H9 (cell line): ENCODE measurements around the gene ENKUR. TPM values are rescaled to one million over a fixed set of nuclear protein-coding genes. Genes with fewer than 3 reads are reported as not detected.

ENCODE experiments used
- DNase-seq: peaks from one replicate; pipeline ENCODE4 v3.0.0-alpha.2; 2017
- H2AFZ ChIP-seq: one replicate; pipeline ENCODE4 v1.6.1; 2013; ENCODE audit warnings: mild to moderate bottlenecking, low read length, control low read depth, moderate library complexity
- H2AK5ac ChIP-seq: 2 replicates; pipeline ENCODE4 v1.6.1; 2013; ENCODE audit warnings: low read length, control low read depth, mixed read lengths; ENCODE audit not compliant: insufficient read length
- H2BK120ac ChIP-seq: one replicate; pipeline ENCODE4 v1.6.1; 2013; ENCODE audit warnings: low read depth, mild to moderate bottlenecking, low read length, control low read depth, inconsistent platforms; ENCODE audit not compliant: poor library complexity, severe bottlenecking
- H2BK12ac ChIP-seq: 2 replicates; pipeline ENCODE4 v1.6.1; 2013; ENCODE audit warnings: low read length, control low read depth, mixed read lengths, low read depth; ENCODE audit not compliant: insufficient read length
- H2BK15ac ChIP-seq: 2 replicates; pipeline ENCODE4 v1.6.1; 2013; ENCODE audit warnings: low read depth, low read length, control low read depth
- H2BK20ac ChIP-seq: one replicate; pipeline ENCODE4 v1.6.1; 2013; ENCODE audit warnings: low read depth, mild to moderate bottlenecking, low read length, control low read depth, inconsistent platforms; ENCODE audit not compliant: poor library complexity, severe bottlenecking
- H2BK5ac ChIP-seq: 2 replicates; pipeline ENCODE4 v1.6.1; 2013; ENCODE audit warnings: low read length, control low read depth, mixed read lengths; ENCODE audit not compliant: insufficient read length
- H3K14ac ChIP-seq: 2 replicates; pipeline ENCODE4 v1.6.1; 2013; ENCODE audit warnings: low read length, control low read depth; ENCODE audit not compliant: insufficient read depth
- H3K18ac ChIP-seq: 2 replicates; pipeline ENCODE4 v1.6.1; 2013; ENCODE audit warnings: low read depth, mild to moderate bottlenecking, mixed read lengths, low read length, control low read depth; ENCODE audit not compliant: insufficient read length
- H3K23ac ChIP-seq: 2 replicates; pipeline ENCODE4 v1.6.1; 2013; ENCODE audit warnings: low read length, control low read depth, mixed read lengths, low read depth; ENCODE audit not compliant: insufficient read length
- H3K23me2 ChIP-seq: 2 replicates; pipeline ENCODE4 v1.6.1; 2013; ENCODE audit warnings: low read depth, mild to moderate bottlenecking, mixed read lengths, low read length, control low read depth; ENCODE audit not compliant: insufficient read length, poor library complexity, severe bottlenecking
- H3K27ac ChIP-seq: 2 replicates; pipeline ENCODE4 v1.5.1; 2013; ENCODE audit warnings: low read length, control low read depth, mixed read lengths, low read depth; ENCODE audit not compliant: insufficient read length
- H3K27me3 ChIP-seq: 2 replicates; pipeline ENCODE4 v1.6.1; 2013; ENCODE audit warnings: low read length, control low read depth, inconsistent platforms; ENCODE audit not compliant: insufficient read depth
- H3K4ac ChIP-seq: 2 replicates; pipeline ENCODE4 v1.6.1; 2013; ENCODE audit warnings: low read depth, mild to moderate bottlenecking, control low read depth, inconsistent platforms, low read length, moderate library complexity
- H3K4me1 ChIP-seq: 2 replicates; pipeline ENCODE4 v1.6.1; 2013; ENCODE audit warnings: low read length, control low read depth, inconsistent platforms; ENCODE audit not compliant: insufficient read depth
- H3K4me2 ChIP-seq: 2 replicates; pipeline ENCODE4 v1.6.1; 2013; ENCODE audit warnings: low read length, control low read depth, mixed read lengths; ENCODE audit not compliant: insufficient read length, insufficient read depth
- H3K56ac ChIP-seq: 2 replicates; pipeline ENCODE4 v1.6.1; 2013; ENCODE audit warnings: low read depth, mild to moderate bottlenecking, mixed read lengths, low read length, control low read depth; ENCODE audit not compliant: insufficient read length
- H3K79me1 ChIP-seq: 2 replicates; pipeline ENCODE4 v1.6.1; 2013; ENCODE audit warnings: low read depth, mild to moderate bottlenecking, moderate library complexity, low read length, control low read depth, inconsistent platforms; ENCODE audit not compliant: insufficient read depth, poor library complexity, severe bottlenecking
- H3K79me2 ChIP-seq: 2 replicates; pipeline ENCODE4 v1.6.1; 2013; ENCODE audit warnings: low read length, control low read depth, inconsistent platforms; ENCODE audit not compliant: insufficient read depth
- H3K9ac ChIP-seq: 2 replicates; pipeline ENCODE4 v1.6.1; 2013; ENCODE audit warnings: low read length, control low read depth, mixed read lengths; ENCODE audit not compliant: insufficient read length; ENCODE audit errors: extremely low read depth
- H3K9me3 ChIP-seq: one replicate; pipeline ENCODE4 v1.6.1; 2013; ENCODE audit warnings: low read depth, low read length, inconsistent platforms; ENCODE audit not compliant: control insufficient read depth
- H3T11ph ChIP-seq: one replicate; pipeline ENCODE4 v1.6.1; 2013; ENCODE audit warnings: mild to moderate bottlenecking, low read length, control low read depth, inconsistent platforms
- H4K20me1 ChIP-seq: one replicate; pipeline ENCODE4 v1.6.1; 2013; ENCODE audit not compliant: control insufficient read depth, insufficient read length, insufficient read depth
- H4K5ac ChIP-seq: 2 replicates; pipeline ENCODE4 v1.6.1; 2013; ENCODE audit warnings: low read depth, mild to moderate bottlenecking, mixed read lengths, low read length, control low read depth; ENCODE audit not compliant: insufficient read length
- H4K8ac ChIP-seq: replicated peaks from 2 replicates; pipeline ENCODE4 v1.6.1; 2013; ENCODE audit warnings: low read length, control low read depth, mixed read lengths, low read depth; ENCODE audit not compliant: insufficient read length
- H4K91ac ChIP-seq: 2 replicates; pipeline ENCODE4 v1.6.1; 2013; ENCODE audit warnings: low read depth, mild to moderate bottlenecking, moderate library complexity, mixed read lengths, low read length, control low read depth; ENCODE audit not compliant: insufficient read length
- H3K27ac Mint-ChIP-seq, 3 experiments: 2 replicates in 2 of 3; 3 replicates in 1 of 3; pipeline ENCODE4 v1.8.0; 2020 to 2021; ENCODE audit warnings: mixed read lengths in 3 of 3, mild to moderate bottlenecking in 1 of 3, moderate library complexity in 1 of 3
- H3K27me3 Mint-ChIP-seq: 2 replicates; pipeline ENCODE4 v1.8.0; 2021; ENCODE audit warnings: low read depth, mild to moderate bottlenecking, moderate library complexity, mixed read lengths
- H3K36me3 Mint-ChIP-seq, 3 experiments: 2 replicates in 2 of 3; 3 replicates in 1 of 3; pipeline ENCODE4 v1.8.0; 2020 to 2021; ENCODE audit warnings: low read depth in 3 of 3, mixed read lengths in 3 of 3; ENCODE audit not compliant: insufficient read depth in 1 of 3
- H3K4me1 Mint-ChIP-seq, 2 experiments: 2 replicates each; pipeline ENCODE4 v1.8.0; 2020; ENCODE audit warnings: mixed read lengths in 2 of 2
- H3K4me3 Mint-ChIP-seq, 2 experiments: 2 replicates in 1 of 2; 3 replicates in 1 of 2; pipeline ENCODE4 v1.8.0; 2020 to 2021; ENCODE audit warnings: mild to moderate bottlenecking in 2 of 2, mixed read lengths in 2 of 2, moderate library complexity in 1 of 2
- H3K9me3 Mint-ChIP-seq, 2 experiments: 2 replicates in 1 of 2; 3 replicates in 1 of 2; pipeline ENCODE4 v1.8.0; 2020; ENCODE audit warnings: mild to moderate bottlenecking in 2 of 2, mixed read lengths in 2 of 2, moderate library complexity in 1 of 2
- CTCF ChIP-seq: fragments of 200-600 bp; sonication (generic); conservative IDR thresholded peaks from 3 replicates; pipeline ENCODE4 v1.8.0; 2021; ENCODE audit warnings: antibody characterized with exemption, mild to moderate bottlenecking
- WGBS: extraction: QIAGEN DNeasy Blood & Tissue Kit; methylation state at CpG from one replicate; pipeline ENCODE4 v1.1.7; 2013; ENCODE audit warnings: missing lambda C conversion rate, low lambda C conversion rate, mixed read lengths; ENCODE audit not compliant: insufficient read length; ENCODE audit errors: extremely low coverage; 5-methylcytosine and 5-hydroxymethylcytosine counted together
- total RNA-seq: library from RNA; stranded (reverse); gene quantifications from 2 replicates; pipeline ENCODE4 v1.2.1, GENCODE V29; 2021

The ENKUR gene
- total RNA-seq, 1 experiment from 2014 or later, result not detected

DNA sequence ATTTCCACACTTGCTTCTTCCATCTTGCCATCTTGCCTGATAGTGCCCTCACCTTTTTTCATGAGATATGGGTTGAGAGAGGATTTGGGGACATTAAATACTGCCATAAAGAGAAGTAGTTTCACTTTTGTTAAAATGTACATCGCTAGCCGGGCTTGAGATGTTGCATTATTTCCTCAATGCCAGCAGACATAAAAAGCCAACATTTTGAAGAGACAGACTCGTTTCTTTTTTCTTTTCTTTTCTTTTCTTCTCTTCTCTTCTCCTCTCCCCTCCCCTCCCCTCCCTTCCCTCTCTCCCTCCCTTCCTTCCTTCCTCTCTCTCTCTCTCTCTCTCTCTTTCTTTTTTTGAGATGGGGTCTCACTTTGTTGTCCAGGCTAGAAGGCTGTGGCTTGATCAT is 17.9 kb downstream of the ENKUR start:
- Histone ChIP-seq H3K23me2 (no peaks in the 10 kb centered on the region), H4K5ac (no peak overlapping the region), H3K9ac (no peak overlapping the region), H4K20me1 (no peaks in the 10 kb centered on the region), H3K79me2 (no peaks in the 10 kb centered on the region), H3K79me1 (no peaks in the 10 kb centered on the region), H2AK5ac (no peak overlapping the region), H3K14ac (no peak overlapping the region), H2BK15ac (no peak overlapping the region), H3K9me3 (no peaks in the 10 kb centered on the region), H2BK12ac (no peak overlapping the region), H3K4ac (no peak overlapping the region), H2AFZ (no peak overlapping the region), H3K56ac (no peak overlapping the region), H2BK20ac (no peak overlapping the region), H3K23ac (no peak overlapping the region), H3K4me1 (no peaks in the 10 kb centered on the region), H2BK120ac (no peak overlapping the region), H4K91ac (no peak overlapping the region), H4K8ac (no peak overlapping the region), H3K27ac (no peak overlapping the region), H2BK5ac (no peak overlapping the region), H3K18ac (no peak overlapping the region), H3K27me3 (no peaks in the 10 kb centered on the region), H3K4me2 (no peak overlapping the region), H3T11ph (no peak overlapping the region)
- no peak for DNase-seq
- H3K4me3 Mint-ChIP-seq, result no peak overlapping the region
- H3K27me3 Mint-ChIP-seq, result no peaks in the 10 kb centered on the region
- TF ChIP-seq CTCF, result no peak
- peaks cover 6 to 7% of the 10 kb centered on the region in 2 experiments; a peak in 4 of 5 replicates for H3K9me3 Mint-ChIP-seq
- no peaks in the 10 kb centered on the region for H3K36me3 Mint-ChIP-seq
- WGBS, result no CpG with 5 or more reads among the region's 3 CpGs
- H3K4me1 Mint-ChIP-seq, result no peaks in the 10 kb centered on the region
- H3K27ac Mint-ChIP-seq, result no peak overlapping the region
